CD14-positive monocyte (primary cell): ENCODE results near the gene G3BP2. TPM values are rescaled to one million over a fixed set of nuclear protein-coding genes. Genes with fewer than 3 reads are reported as not detected.

Experiments used
- DNase-seq, 3 donors: peaks; one replicate each; pipeline ENCODE4 v3.0.0-alpha.2; 2011 to 2022
- H2AFZ ChIP-seq: 2 replicates; pipeline ENCODE4 v1.6.0; 2012; ENCODE audit warnings: mild to moderate bottlenecking, low read depth, low read length, inconsistent platforms; ENCODE audit not compliant: insufficient read depth, poor library complexity, severe bottlenecking
- H3K27ac ChIP-seq, 2 donors: 1 replicate in 1 of 2; 2 replicates in 1 of 2; pipeline ENCODE4 v1.5.1; 2012 to 2013; ENCODE audit warnings: low read length in 2 of 2, control low read depth in 1 of 2, inconsistent platforms in 1 of 2, low read depth in 1 of 2, mild to moderate bottlenecking in 1 of 2
- H3K27me3 ChIP-seq, 2 donors: one replicate each; pipeline versions ENCODE4 v1.6.0 to v1.6.1; 2011 to 2013; ENCODE audit warnings: low read length in 2 of 2; ENCODE audit not compliant: control insufficient read depth in 2 of 2, insufficient read depth in 2 of 2
- H3K36me3 ChIP-seq, 2 donors: replicated peaks in 1 of 2; 1 replicate in 1 of 2; 2 replicates in 1 of 2; pipeline versions ENCODE4 v1.5.1 to v1.6.1; 2012 to 2013; ENCODE audit warnings: low read length in 2 of 2, control low read depth in 1 of 2, inconsistent platforms in 1 of 2, mild to moderate bottlenecking in 1 of 2; ENCODE audit not compliant: insufficient read depth in 2 of 2, control insufficient read depth in 1 of 2
- H3K4me1 ChIP-seq, 2 donors: 1 replicate in 1 of 2; 2 replicates in 1 of 2; pipeline versions ENCODE4 v1.5.1 to v1.6.1; 2012 to 2013; ENCODE audit warnings: low read length in 2 of 2, control low read depth in 1 of 2, inconsistent platforms in 1 of 2, mild to moderate bottlenecking in 1 of 2, moderate library complexity in 1 of 2; ENCODE audit not compliant: insufficient read depth in 2 of 2, control insufficient read depth in 1 of 2
- H3K4me2 ChIP-seq: replicated peaks from 2 replicates; pipeline ENCODE3; 2012; ENCODE audit warnings: low read length, moderate library complexity, mild to moderate bottlenecking; ENCODE audit not compliant: poor library complexity, severe bottlenecking; ENCODE audit errors: extremely low read depth
- H3K4me3 ChIP-seq, 3 experiments: fragments of 200-600 bp in 1 of 3; sonication (generic) in 1 of 3; replicated peaks in 1 of 3; 1 replicate in 2 of 3; 2 replicates in 1 of 3; pipeline ENCODE4 v1.5.1; 2011 to 2013; ENCODE audit warnings: low read length in 3 of 3, mild to moderate bottlenecking in 3 of 3, control low read depth in 2 of 3, low read depth in 2 of 3, inconsistent platforms in 1 of 3, moderate library complexity in 1 of 3
- H3K79me2 ChIP-seq: 2 replicates; pipeline ENCODE4 v1.6.0; 2012; ENCODE audit warnings: mild to moderate bottlenecking, control low read depth, inconsistent platforms, low read length, moderate library complexity; ENCODE audit not compliant: insufficient read depth
- H3K9ac ChIP-seq: 2 replicates; pipeline ENCODE4 v1.6.0; 2017; ENCODE audit warnings: low read length, mild to moderate bottlenecking; ENCODE audit not compliant: insufficient read depth, poor library complexity, severe bottlenecking
- H3K9me3 ChIP-seq, 2 donors: replicated peaks in 1 of 2; 1 replicate in 1 of 2; 2 replicates in 1 of 2; pipeline versions ENCODE4 v1.5.1 to v1.6.1; 2012 to 2013; ENCODE audit warnings: low read length in 2 of 2, control low read depth in 1 of 2; ENCODE audit not compliant: control insufficient read depth in 1 of 2, insufficient read depth in 1 of 2
- H4K20me1 ChIP-seq: 2 replicates; pipeline ENCODE4 v1.6.0; 2012; ENCODE audit warnings: mild to moderate bottlenecking, low read length, control low read depth, moderate library complexity; ENCODE audit not compliant: insufficient read depth
- H3K27ac Mint-ChIP-seq, 7 donors: one replicate each; pipeline ENCODE4 v1.8.0; 2020; ENCODE audit warnings: mild to moderate bottlenecking in 7 of 7, mixed read lengths in 7 of 7, moderate library complexity in 6 of 7, inconsistent platforms in 2 of 7
- H3K27me3 Mint-ChIP-seq, 3 donors: one replicate each; pipeline ENCODE4 v1.8.0; 2021 to 2022; ENCODE audit warnings: low read depth in 3 of 3, mild to moderate bottlenecking in 3 of 3, mixed read lengths in 3 of 3, moderate library complexity in 3 of 3, inconsistent platforms in 1 of 3
- H3K36me3 Mint-ChIP-seq, 2 donors: one replicate each; pipeline ENCODE4 v1.8.0; 2020; ENCODE audit warnings: mixed read lengths in 2 of 2, inconsistent platforms in 1 of 2, mild to moderate bottlenecking in 1 of 2
- H3K4me1 Mint-ChIP-seq: one replicate; pipeline ENCODE4 v1.8.0; 2020; ENCODE audit warnings: mild to moderate bottlenecking, mixed read lengths
- H3K4me3 Mint-ChIP-seq, 2 donors: one replicate each; pipeline ENCODE4 v1.8.0; 2020; ENCODE audit warnings: mild to moderate bottlenecking in 2 of 2, mixed read lengths in 2 of 2, moderate library complexity in 1 of 2
- H3K9me3 Mint-ChIP-seq, 7 donors: one replicate each; pipeline ENCODE4 v1.8.0; 2020 to 2022; ENCODE audit warnings: mixed read lengths in 7 of 7, mild to moderate bottlenecking in 6 of 7, moderate library complexity in 6 of 7, inconsistent platforms in 2 of 7
- WGBS: methylation state at CpG from one replicate; pipeline ENCODE4 v1.1.5; 2013; ENCODE audit warnings: missing lambda C conversion rate; ENCODE audit not compliant: insufficient coverage; 5-methylcytosine and 5-hydroxymethylcytosine counted together
- intact Hi-C, 2 donors: fragments of 100-400 bp; cut with micrococcal nuclease; formaldehyde crosslinking; loops; one replicate each; pipeline versions ENCODE4 v1.15.0 to v1.15.1; 2023
- polyA minus RNA-seq: library from RNA; depleted of rRNA, polyadenylated mRNA; stranded (reverse); fragments of >200 nt; gene quantifications from 2 replicates; pipeline ENCODE4 v1.2.3, GENCODE V29; 2012
- polyA plus RNA-seq, 3 donors: library from polyadenylated mRNA; depleted of rRNA in 1 of 3; unstranded in 2 of 3; stranded (reverse) in 1 of 3; fragments of 300-500 nt in 2 of 3; fragments of >200 nt in 1 of 3; fragmentation: Illumina TruSeq in 2 of 3; gene quantifications; 1 replicate in 2 of 3; 2 replicates in 1 of 3; pipeline ENCODE4 v1.2.3, GENCODE V29; 2012 to 2021
- total RNA-seq, 12 experiments: library from RNA in 1 of 12; stranded (reverse) in 1 of 12; fragments of 120-200 nt in 1 of 12; gene quantifications; one replicate each; pipeline ENCODE4 v1.2.4 and lab custom pipeline; 2013 to 2026; ENCODE audit warnings: mixed read lengths in 6 of 12, inconsistent platforms in 1 of 12
- TF ChIP-seq, protein P1 (sequence below): fragments of 200-600 bp; IDR thresholded peaks from one replicate; pipeline ENCODE4 v1.8.0; 2022; ENCODE audit warnings: antibody characterized with exemption, mild to moderate bottlenecking

Gene G3BP2
- total RNA-seq (2013) = 61.6 TPM
- polyA plus RNA-seq = 10 to 100 TPM; 32.5 to 92.3 (median 74.2) TPM
- polyA minus RNA-seq = 18.8 and 27.3 TPM in 2 replicates
- total RNA-seq (lab: John Stamatoyannopoulos, UW) = 67.6 to 187 (median 140) reads per million in 11 experiments

DNA sequence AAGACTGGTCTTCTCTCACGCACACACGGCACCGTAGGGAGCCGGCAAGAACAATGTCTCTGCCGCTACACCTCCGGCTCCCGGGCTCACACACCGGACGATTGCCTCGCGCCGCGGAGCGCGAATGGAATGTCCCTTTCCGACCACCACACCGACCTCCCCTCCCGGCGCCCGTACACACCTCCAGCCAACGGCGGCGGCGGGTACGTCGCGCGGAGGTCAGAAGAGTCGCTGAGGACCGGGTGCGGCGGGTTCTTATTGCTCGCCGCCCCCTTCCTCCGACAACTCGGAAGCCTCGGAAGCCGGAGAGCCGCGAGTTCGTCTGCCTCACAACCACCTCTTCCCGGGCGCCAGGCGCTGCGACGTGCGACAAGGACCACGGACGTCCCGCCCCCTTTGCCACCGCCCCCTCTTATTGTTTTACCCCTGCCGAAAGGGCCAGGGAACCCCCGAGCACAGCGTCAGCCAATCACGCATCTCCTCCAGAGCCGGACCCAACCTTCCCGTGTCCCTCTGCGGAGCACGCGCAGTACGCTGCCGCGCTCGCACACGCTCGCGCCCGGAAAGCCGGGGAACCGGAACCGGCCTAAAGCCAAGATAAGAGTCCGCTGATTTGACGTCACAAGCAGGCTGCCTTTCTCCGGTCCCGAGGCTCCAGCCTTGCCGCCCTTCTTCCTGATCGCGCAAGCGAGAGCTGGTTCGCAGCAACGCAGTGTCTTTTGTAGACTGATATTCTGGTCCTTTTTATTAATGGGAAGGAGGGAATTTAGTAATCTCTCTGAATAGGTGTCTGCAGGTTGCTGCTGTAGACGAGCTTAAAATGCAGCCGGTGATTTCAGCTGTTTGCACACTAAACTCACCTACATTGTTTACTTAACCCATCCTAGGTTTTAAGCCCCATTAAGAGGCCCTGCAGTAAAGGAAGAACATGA lies at the start of gene G3BP2:
Gene G3BP2 (minus strand): TSS at position 385 of the 932 bp plus-strand sequence. CDS start 11,386 bp downstream, outside the sequence.
- Mint-ChIP-seq H3K36me3 (peaks cover 0 to 3% of the 10 kb centered on the region in 2 donors), H3K4me3 (peak within 1 kb of the TSS; percentile 97 to 98), H3K4me1 (peaks cover 37% of the 10 kb centered on the region), H3K27ac (peak within 1 kb of the TSS; percentile 95 to 98 (median 97)), H3K27me3 (no peaks in the 10 kb centered on the region), H3K9me3 (peaks cover 0 to 6% (median 0%) of the 10 kb centered on the region in 7 donors)
- intact Hi-C loops = loop anchor here (2.0 to 5.0 kb wide), 2 partner anchors 52 to 54 kb away; partner anchors contain the start of gene USO1 (in 1 of the 2)
- peaks cover 28% of the 10 kb centered on the region for H4K20me1 ChIP-seq
- peak; percentile 97 to 99 (median 98) for DNase-seq
- H3K79me2 ChIP-seq = peaks cover 48% of the 10 kb centered on the region
- peak within 1 kb of the TSS; percentile 92 to 98 for H3K27ac ChIP-seq
- H3K4me2 ChIP-seq = peak within 1 kb of the TSS; percentile 80
- H3K9me3 ChIP-seq = no peaks in the 10 kb centered on the region
- peak within 1 kb of the TSS; percentile 94 for H2AFZ ChIP-seq
- under 1% methylated on average over 75 of the region's 83 CpGs for WGBS
- peaks cover 18 to 43% of the 10 kb centered on the region in 2 donors for H3K4me1 ChIP-seq
- TF ChIP-seq, protein P1, sequence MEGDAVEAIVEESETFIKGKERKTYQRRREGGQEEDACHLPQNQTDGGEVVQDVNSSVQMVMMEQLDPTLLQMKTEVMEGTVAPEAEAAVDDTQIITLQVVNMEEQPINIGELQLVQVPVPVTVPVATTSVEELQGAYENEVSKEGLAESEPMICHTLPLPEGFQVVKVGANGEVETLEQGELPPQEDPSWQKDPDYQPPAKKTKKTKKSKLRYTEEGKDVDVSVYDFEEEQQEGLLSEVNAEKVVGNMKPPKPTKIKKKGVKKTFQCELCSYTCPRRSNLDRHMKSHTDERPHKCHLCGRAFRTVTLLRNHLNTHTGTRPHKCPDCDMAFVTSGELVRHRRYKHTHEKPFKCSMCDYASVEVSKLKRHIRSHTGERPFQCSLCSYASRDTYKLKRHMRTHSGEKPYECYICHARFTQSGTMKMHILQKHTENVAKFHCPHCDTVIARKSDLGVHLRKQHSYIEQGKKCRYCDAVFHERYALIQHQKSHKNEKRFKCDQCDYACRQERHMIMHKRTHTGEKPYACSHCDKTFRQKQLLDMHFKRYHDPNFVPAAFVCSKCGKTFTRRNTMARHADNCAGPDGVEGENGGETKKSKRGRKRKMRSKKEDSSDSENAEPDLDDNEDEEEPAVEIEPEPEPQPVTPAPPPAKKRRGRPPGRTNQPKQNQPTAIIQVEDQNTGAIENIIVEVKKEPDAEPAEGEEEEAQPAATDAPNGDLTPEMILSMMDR = no peak
- peak within 1 kb of the TSS; percentile 79 to 96 (median 81) for H3K4me3 ChIP-seq
- H3K36me3 ChIP-seq = no peaks in the 10 kb centered on the region
- peak within 1 kb of the TSS; percentile 93 for H3K9ac ChIP-seq
- no peaks in the 10 kb centered on the region for H3K27me3 ChIP-seq

DNA sequence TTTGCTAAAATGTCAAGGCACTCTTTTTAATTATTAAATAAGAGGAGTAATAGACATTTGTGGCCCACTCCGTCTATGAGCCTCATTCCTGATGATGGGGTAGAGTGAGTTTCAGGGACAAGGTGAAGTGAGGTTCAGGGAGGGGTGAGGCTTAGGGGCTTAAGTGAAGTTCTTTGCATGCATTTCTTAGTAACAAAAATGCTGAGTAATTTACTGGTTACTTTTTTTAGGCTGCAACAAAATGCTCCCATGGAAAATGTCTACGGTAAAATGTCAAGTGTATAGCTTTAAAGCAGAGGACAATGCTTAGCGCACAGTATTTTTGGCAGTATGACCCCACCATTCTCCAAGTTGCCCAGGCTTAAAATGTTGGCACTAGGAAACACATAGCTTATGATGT lies 49.2 kb upstream of the G3BP2 start:
- TF ChIP-seq, protein P1 = no peak
- Histone ChIP-seq H3K9ac (no peak overlapping the region), H3K4me1 (peaks cover 25 to 32% of the 10 kb centered on the region in 2 donors), H3K4me3 (no peak overlapping the region), H3K4me2 (no peak overlapping the region), H4K20me1 (peaks cover 6% of the 10 kb centered on the region), H3K27ac (no peak overlapping the region), H3K9me3 (no peaks in the 10 kb centered on the region), H2AFZ (no peak overlapping the region), H3K27me3 (no peaks in the 10 kb centered on the region), H3K79me2 (peaks cover 30% of the 10 kb centered on the region), H3K36me3 (no peaks in the 10 kb centered on the region)
- H3K4me3 Mint-ChIP-seq = no peak overlapping the region
- H3K4me1 Mint-ChIP-seq = peaks cover 39% of the 10 kb centered on the region
- no peak for DNase-seq
- WGBS = 40% methylated on average over 1 of the region's 3 CpGs
- H3K9me3 Mint-ChIP-seq = peaks cover 0 to 3% (median 0%) of the 10 kb centered on the region in 7 donors
- peaks cover 0 to 3% of the 10 kb centered on the region in 2 donors for H3K36me3 Mint-ChIP-seq
- peaks cover 0 to 3% (median 0%) of the 10 kb centered on the region in 3 donors for H3K27me3 Mint-ChIP-seq
- H3K27ac Mint-ChIP-seq = no peak overlapping the region
- intact Hi-C loops = loop anchor here (10.0 kb wide), 1 partner anchor 208 kb away; the partner anchor contains the start of genes RCHY1 (in 2 of the 2) and THAP6 (in 2 of the 2)
